OCI-LY7 (cell line): Measurements from ENCODE around the gene KRTAP10-8. TPM values are rescaled to one million over a fixed set of nuclear protein-coding genes. Genes with fewer than 3 reads are reported as not detected.

Experiments
- BruUV-seq: library from RNA; stranded (reverse); fragments of 400-500 nt; replicated peaks from 2 replicates; lab custom pipeline; 2021; lab: Mats Ljungman, UMichigan
- CTCF ChIA-PET: fragments of 300-600 bp; sonication (Branson Sonifier 250); formaldehyde crosslinking; loops from one replicate; lab custom pipeline; 2022; ENCODE audit warnings: antibody characterized with exemption; ENCODE audit not compliant: unreplicated experiment; lab: Charles Lee
- POLR2A ChIA-PET: fragments of 300-600 bp; sonication (Branson Sonifier 250); formaldehyde crosslinking; loops from one replicate; lab custom pipeline; 2022; ENCODE audit warnings: antibody characterized with exemption; lab: Charles Lee
- DNase-seq: peaks from one replicate; pipeline ENCODE4 v3.0.0-alpha.2; 2015; ENCODE audit warnings: low spot score
- H2AFZ ChIP-seq: fragments of 200-600 bp; sonication (generic), shearing (Covaris generic); 2 replicates; pipeline ENCODE4 v1.6.1; 2014; ENCODE audit warnings: mild to moderate bottlenecking, antibody characterized with exemption, low read length, moderate library complexity
- H3K27ac ChIP-seq: fragments of 200-600 bp; sonication (generic); 2 replicates; pipeline ENCODE4 v1.5.1; 2014; ENCODE audit warnings: mixed run types, low read depth, mild to moderate bottlenecking, moderate library complexity, low read length, inconsistent platforms; ENCODE audit not compliant: poor library complexity, severe bottlenecking
- H3K36me3 ChIP-seq: fragments of 200-600 bp; sonication (generic); 2 replicates; pipeline ENCODE4 v1.6.1; 2014; ENCODE audit warnings: mild to moderate bottlenecking, antibody characterized with exemption, low read length, moderate library complexity, mixed read lengths; ENCODE audit not compliant: insufficient read depth
- H3K4me1 ChIP-seq: fragments of 200-600 bp; sonication (generic); 2 replicates; pipeline ENCODE4 v1.5.1; 2014; ENCODE audit warnings: mild to moderate bottlenecking, low read length; ENCODE audit not compliant: insufficient read depth, poor library complexity, severe bottlenecking
- H3K4me2 ChIP-seq: fragments of 200-600 bp; sonication (generic); 2 replicates; pipeline ENCODE4 v1.6.1; 2014; ENCODE audit warnings: mild to moderate bottlenecking, low read length
- H3K4me3 ChIP-seq: fragments of 200-600 bp; sonication (generic); 2 replicates; pipeline ENCODE4 v1.5.1; 2014; ENCODE audit warnings: mild to moderate bottlenecking, low read depth, low read length; ENCODE audit not compliant: poor library complexity, severe bottlenecking
- H3K79me2 ChIP-seq: fragments of 200-600 bp; sonication (generic); 2 replicates; pipeline ENCODE4 v1.6.1; 2016; ENCODE audit warnings: low read depth, mild to moderate bottlenecking, low read length, moderate library complexity, mixed read lengths; ENCODE audit not compliant: insufficient read depth
- H3K9me2 ChIP-seq: fragments of 200-600 bp; sonication (generic); 2 replicates; pipeline ENCODE4 v1.6.1; 2016; ENCODE audit warnings: mild to moderate bottlenecking, low read length, mixed read lengths; ENCODE audit not compliant: insufficient read depth
- H3K9me3 ChIP-seq: fragments of 200-600 bp; sonication (generic); 2 replicates; pipeline ENCODE4 v1.6.1; 2014; ENCODE audit warnings: mild to moderate bottlenecking, mixed run types, low read length, mixed read lengths
- H4K20me1 ChIP-seq: fragments of 200-600 bp; sonication (generic); 2 replicates; pipeline ENCODE4 v1.6.1; 2014; ENCODE audit warnings: mild to moderate bottlenecking, antibody characterized with exemption, low read length, moderate library complexity, mixed read lengths; ENCODE audit not compliant: insufficient read depth
- EZH2phosphoT487 ChIP-seq: fragments of 200-600 bp; sonication (generic); IDR thresholded peaks from 2 replicates; pipeline ENCODE4 v1.6.1; 2018; ENCODE audit warnings: low read depth, borderline replicate concordance, mild to moderate bottlenecking, mixed run types, antibody characterized with exemption, low read length, moderate library complexity, mixed read lengths
- intact Hi-C: fragments of 100-400 bp; cut with micrococcal nuclease; formaldehyde crosslinking; loops from one replicate; pipeline ENCODE4 v1.10.0; 2022; ENCODE audit not compliant: unreplicated experiment
- total RNA-seq, 2 experiments: library from RNA; depleted of rRNA in 1 of 2; stranded (reverse); fragments of >200 nt in 1 of 2; shearing (Covaris generic) in 1 of 2; gene quantifications; 2 replicates each; pipeline ENCODE4 v1.2.3, GENCODE V29; 2014 to 2022
- TF ChIP-seq, protein P1 (sequence below): fragments of 200-600 bp; sonication (generic); conservative IDR thresholded peaks from 2 replicates; pipeline ENCODE4 v1.5.1; 2014; ENCODE audit warnings: mild to moderate bottlenecking, antibody characterized with exemption, low read length, moderate library complexity, mixed read lengths

Gene KRTAP10-8
- total RNA-seq, 2 experiments from 2014 or later: not detected

DNA sequence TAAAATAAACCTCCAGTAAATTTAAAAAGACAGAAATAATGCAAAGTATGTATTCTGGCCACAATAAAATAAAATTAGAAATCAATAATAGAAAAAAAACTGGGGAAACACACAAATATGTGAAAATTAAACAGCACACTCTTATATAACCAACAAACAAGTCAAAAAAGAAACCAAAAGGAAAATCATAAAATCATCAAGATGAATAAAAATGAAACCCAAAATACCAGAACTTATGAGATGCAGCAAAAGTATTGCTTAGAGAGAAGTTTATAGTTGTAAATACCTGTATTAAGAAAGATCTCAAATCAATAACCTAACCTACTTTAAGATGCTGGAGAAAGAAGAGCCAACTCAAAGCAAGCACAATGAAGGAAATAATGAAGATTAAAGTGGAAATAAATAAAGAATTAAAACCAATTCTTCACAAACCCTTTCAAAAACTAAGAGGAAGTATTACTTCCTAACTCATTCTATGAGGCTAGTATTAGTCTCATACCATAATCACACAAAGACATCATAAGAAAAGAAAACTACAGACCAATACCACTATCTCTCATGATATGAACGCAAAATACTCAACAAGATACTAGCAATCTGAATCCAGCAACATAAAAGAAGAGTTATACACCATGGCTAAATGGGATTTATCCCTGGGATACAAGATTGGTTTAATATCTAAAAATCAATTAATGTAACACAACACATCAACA is 46.8 kb upstream of the KRTAP10-8 start:
- POLR2A ChIA-PET: no interaction called here
- TF ChIP-seq EZH2phosphoT487: no peak
- TF ChIP-seq, protein P1, sequence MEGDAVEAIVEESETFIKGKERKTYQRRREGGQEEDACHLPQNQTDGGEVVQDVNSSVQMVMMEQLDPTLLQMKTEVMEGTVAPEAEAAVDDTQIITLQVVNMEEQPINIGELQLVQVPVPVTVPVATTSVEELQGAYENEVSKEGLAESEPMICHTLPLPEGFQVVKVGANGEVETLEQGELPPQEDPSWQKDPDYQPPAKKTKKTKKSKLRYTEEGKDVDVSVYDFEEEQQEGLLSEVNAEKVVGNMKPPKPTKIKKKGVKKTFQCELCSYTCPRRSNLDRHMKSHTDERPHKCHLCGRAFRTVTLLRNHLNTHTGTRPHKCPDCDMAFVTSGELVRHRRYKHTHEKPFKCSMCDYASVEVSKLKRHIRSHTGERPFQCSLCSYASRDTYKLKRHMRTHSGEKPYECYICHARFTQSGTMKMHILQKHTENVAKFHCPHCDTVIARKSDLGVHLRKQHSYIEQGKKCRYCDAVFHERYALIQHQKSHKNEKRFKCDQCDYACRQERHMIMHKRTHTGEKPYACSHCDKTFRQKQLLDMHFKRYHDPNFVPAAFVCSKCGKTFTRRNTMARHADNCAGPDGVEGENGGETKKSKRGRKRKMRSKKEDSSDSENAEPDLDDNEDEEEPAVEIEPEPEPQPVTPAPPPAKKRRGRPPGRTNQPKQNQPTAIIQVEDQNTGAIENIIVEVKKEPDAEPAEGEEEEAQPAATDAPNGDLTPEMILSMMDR: no peak
- Histone ChIP-seq H3K9me3 (no peaks in the 10 kb centered on the region), H4K20me1 (no peaks in the 10 kb centered on the region), H3K4me3 (no peak overlapping the region), H3K4me1 (no peaks in the 10 kb centered on the region), H3K4me2 (no peak overlapping the region), H2AFZ (no peak overlapping the region), H3K79me2 (no peaks in the 10 kb centered on the region), H3K9me2 (no peaks in the 10 kb centered on the region), H3K36me3 (no peaks in the 10 kb centered on the region), H3K27ac (no peak overlapping the region)
- CTCF ChIA-PET: no interaction called here
- DNase-seq: no peak
- intact Hi-C loops: no loop called here
- BruUV-seq: no TSS peak

DNA sequence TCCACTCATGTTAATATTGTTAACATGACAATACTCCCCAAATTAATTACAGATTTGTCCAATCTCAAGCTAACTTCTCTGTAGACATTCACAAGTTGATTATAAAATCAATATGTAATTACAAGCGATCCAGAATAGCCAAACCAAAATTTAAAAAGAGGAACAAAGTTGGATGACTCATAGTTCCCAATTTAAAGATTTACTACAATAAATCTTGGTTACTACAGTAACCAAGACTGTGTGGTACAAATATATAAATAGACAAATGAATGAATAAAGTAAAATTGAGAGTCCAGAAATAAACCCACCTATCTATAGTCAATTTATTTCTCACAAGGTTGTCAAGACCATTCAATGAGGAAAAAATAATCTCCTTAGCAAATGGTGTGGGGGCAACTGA is 45.5 kb upstream of the KRTAP10-8 start:
- H3K27ac ChIP-seq: no peak overlapping the region
- no peaks in the 10 kb centered on the region for H3K9me3 ChIP-seq
- H4K20me1 ChIP-seq: no peaks in the 10 kb centered on the region
- H3K4me3 ChIP-seq: no peak overlapping the region
- no peaks in the 10 kb centered on the region for H3K36me3 ChIP-seq
- no peak overlapping the region for H3K4me2 ChIP-seq
- POLR2A ChIA-PET: no interaction called here
- BruUV-seq: no TSS peak
- DNase-seq: no peak
- TF ChIP-seq, protein P1: no peak
- no peak for TF ChIP-seq EZH2phosphoT487
- no peaks in the 10 kb centered on the region for H3K4me1 ChIP-seq
- CTCF ChIA-PET: no interaction called here
- no peaks in the 10 kb centered on the region for H3K9me2 ChIP-seq
- intact Hi-C loops: no loop called here
- no peak overlapping the region for H2AFZ ChIP-seq
- H3K79me2 ChIP-seq: no peaks in the 10 kb centered on the region

DNA sequence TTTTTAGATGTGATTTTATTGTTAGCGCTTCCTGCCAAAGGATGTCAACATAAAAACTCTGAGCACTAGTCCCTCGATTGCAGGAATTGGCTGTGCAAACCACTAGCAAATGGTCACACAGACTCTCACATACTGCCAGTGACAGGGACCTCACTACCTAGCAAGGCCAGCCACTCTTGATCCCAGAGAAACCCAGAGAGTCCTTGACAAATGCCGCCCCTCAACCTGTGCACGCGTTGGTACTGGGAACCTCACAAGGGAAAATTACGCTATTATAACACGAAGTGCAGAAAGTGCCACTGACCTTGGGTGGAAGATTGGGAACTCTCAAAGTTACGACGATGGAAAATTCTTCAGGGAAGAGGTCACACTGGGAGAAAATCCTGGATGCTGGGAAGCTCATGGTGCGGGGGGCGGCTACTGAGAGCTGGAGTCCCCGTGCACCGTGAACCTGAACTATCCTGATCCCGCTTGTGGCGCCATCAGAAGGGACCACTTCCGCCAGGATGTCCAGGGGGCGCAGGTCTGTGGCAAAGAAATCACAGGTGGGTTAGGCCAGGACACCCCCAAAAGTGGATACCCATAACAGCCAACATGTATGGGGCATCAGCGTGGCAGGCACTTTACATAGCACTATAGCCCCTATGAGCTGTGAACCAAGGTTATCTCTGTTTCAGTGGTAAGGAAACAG is 44.3 kb upstream of the KRTAP10-8 start:
- H3K27ac ChIP-seq: no peak overlapping the region
- CTCF ChIA-PET: no interaction called here
- no peak overlapping the region for H3K4me3 ChIP-seq
- no peaks in the 10 kb centered on the region for H3K9me3 ChIP-seq
- intact Hi-C loops: no loop called here
- no peaks in the 10 kb centered on the region for H3K9me2 ChIP-seq
- H3K4me2 ChIP-seq: no peak overlapping the region
- H2AFZ ChIP-seq: no peak overlapping the region
- no TSS peak for BruUV-seq
- POLR2A ChIA-PET: no interaction called here
- no peaks in the 10 kb centered on the region for H3K4me1 ChIP-seq
- TF ChIP-seq, protein P1: no peak
- no peak for TF ChIP-seq EZH2phosphoT487
- H4K20me1 ChIP-seq: no peaks in the 10 kb centered on the region
- no peak for DNase-seq
- no peaks in the 10 kb centered on the region for H3K36me3 ChIP-seq
- H3K79me2 ChIP-seq: no peaks in the 10 kb centered on the region
